ENCODE measurements around the gene DCLK1. TPM values are rescaled to one million over a fixed set of nuclear protein-coding genes. Genes with fewer than 3 reads are reported as not detected.

The DCLK1 gene
- total RNA-seq, 4 donors from 2014 or later = 20.5 to 40.1 (median 28.7) TPM

DNA sequence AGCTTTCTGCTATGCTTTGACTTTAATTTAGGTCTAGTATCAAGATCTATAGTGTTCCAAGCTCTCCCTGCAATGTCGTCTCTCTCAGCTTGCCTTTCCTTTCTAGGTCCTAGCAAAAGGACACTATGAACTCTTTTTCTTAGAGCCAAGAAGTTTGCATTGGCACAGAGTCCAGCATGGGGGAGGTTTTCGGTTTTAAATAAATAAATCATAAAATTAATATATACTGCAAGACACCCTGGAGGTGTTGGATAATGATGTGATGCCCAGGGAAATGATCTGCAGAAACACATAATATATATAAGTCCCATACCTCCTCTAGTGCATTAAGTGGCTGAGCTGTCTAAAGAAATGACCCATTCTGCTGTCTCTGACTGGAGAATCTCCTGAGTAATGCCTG is 338.3 kb downstream of the DCLK1 start:
- peaks cover 0 to 92% (median 80%) of the 10 kb centered on the region in 4 donors for H3K4me1 ChIP-seq

DNA sequence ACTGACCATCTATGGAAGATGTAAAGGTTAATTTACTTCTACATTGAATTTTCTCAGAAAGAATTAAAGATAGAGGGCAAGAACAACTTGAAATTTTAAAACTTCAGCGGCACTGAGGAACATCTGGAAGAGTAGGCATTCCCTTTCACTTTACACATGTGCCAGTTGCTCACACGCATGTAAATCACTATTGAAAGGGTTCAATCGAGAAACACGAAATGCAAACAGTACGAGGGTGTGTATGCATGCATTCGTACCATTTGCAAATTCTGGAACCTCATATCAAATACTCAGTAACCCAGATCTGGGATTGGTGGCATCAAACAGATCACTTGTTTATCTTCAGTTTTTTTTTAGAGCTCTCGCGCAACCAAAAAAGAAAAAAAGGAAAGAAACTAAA is 339.2 kb downstream of the DCLK1 start:
- no peaks in the 10 kb centered on the region for H3K27me3 ChIP-seq
- no peaks in the 10 kb centered on the region for H3K9me3 ChIP-seq
- H3K27ac ChIP-seq (replicated peaks in 1 of 4) = peak overlapping the region; percentile 61 to 70 (median 62)
- no peak overlapping the region for H3K4me3 ChIP-seq
- no peaks in the 10 kb centered on the region for H3K36me3 ChIP-seq
- no peak for DNase-seq (ENCODE audit: extremely low spot score)
- TF ChIP-seq, protein P1, sequence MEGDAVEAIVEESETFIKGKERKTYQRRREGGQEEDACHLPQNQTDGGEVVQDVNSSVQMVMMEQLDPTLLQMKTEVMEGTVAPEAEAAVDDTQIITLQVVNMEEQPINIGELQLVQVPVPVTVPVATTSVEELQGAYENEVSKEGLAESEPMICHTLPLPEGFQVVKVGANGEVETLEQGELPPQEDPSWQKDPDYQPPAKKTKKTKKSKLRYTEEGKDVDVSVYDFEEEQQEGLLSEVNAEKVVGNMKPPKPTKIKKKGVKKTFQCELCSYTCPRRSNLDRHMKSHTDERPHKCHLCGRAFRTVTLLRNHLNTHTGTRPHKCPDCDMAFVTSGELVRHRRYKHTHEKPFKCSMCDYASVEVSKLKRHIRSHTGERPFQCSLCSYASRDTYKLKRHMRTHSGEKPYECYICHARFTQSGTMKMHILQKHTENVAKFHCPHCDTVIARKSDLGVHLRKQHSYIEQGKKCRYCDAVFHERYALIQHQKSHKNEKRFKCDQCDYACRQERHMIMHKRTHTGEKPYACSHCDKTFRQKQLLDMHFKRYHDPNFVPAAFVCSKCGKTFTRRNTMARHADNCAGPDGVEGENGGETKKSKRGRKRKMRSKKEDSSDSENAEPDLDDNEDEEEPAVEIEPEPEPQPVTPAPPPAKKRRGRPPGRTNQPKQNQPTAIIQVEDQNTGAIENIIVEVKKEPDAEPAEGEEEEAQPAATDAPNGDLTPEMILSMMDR (IDR thresholded peaks at IDR 0.05) = no peak
- TF ChIP-seq EP300 (IDR thresholded peaks at IDR 0.05) = no peak
- TF ChIP-seq POLR2AphosphoS5 (IDR thresholded peaks at IDR 0.05) = no peak
- no peak for TF ChIP-seq POLR2A (IDR thresholded peaks at IDR 0.05; ENCODE audit: low read depth)
- 90% methylated on average over 8 of the region's 8 CpGs for WGBS
- intact Hi-C loops (cut with DNase I) = loop anchor here (10.0 kb wide), 1 partner anchor 847 kb away; the partner anchor contains the start of gene NBEA
- peaks cover 0 to 87% (median 77%) of the 10 kb centered on the region in 4 donors for H3K4me1 ChIP-seq

More for the DNA sequence above, 338.3 kb downstream of the DCLK1 start:
- H3K27ac ChIP-seq (replicated peaks in 1 of 4) = peak overlapping the region; percentile 61 to 70 (median 62)
- TF ChIP-seq EP300 (IDR thresholded peaks at IDR 0.05) (no peak), POLR2AphosphoS5 (IDR thresholded peaks at IDR 0.05) (no peak), POLR2A (IDR thresholded peaks at IDR 0.05; ENCODE audit: low read depth) (no peak)
- TF ChIP-seq, protein P1 (IDR thresholded peaks at IDR 0.05) = no peak
- H3K4me3 ChIP-seq = no peak overlapping the region
- H3K27me3 ChIP-seq = no peaks in the 10 kb centered on the region
- DNase-seq (ENCODE audit: extremely low spot score) = no peak
- intact Hi-C loops (cut with DNase I) = loop anchor here (10.0 kb wide), 1 partner anchor 848 kb away; the partner anchor contains the start of gene NBEA
- 46% methylated on average over 2 of the region's 2 CpGs for WGBS
- no peaks in the 10 kb centered on the region for H3K9me3 ChIP-seq
- no peaks in the 10 kb centered on the region for H3K36me3 ChIP-seq

DNA sequence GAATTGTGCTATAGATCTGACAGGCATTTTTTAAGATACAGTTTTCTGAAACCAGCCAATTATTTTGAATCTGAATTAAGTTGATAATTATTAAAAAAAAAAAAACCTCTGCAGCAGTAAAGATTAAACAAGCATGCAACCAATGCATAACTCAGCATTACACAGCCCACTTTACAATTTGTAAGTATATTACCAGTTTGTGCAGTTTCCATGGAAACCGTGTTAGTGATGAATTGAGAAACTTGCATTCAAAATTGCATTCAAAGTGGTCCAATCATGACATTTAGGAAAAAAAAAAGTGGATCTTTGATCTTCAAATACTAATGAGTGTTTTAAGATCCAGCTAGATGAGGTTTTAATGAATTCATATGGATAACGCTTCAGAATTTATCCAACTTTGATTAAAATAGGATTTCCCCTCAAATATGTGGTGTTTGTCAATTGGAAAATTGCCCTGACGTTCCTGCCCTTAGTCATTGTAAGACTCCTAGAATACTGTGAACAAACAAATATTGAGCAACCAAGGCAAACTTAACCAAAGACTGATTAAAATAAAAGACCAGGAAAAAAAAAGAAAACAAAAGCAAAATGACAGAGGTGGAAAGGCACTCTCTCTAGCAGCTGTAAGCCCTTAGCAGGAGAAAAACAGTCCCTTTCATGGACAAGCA is 339.9 kb downstream of the DCLK1 start:
- no peak for TF ChIP-seq EP300 (IDR thresholded peaks at IDR 0.05)
- TF ChIP-seq POLR2AphosphoS5 (IDR thresholded peaks at IDR 0.05) = no peak
- TF ChIP-seq POLR2A (IDR thresholded peaks at IDR 0.05; ENCODE audit: low read depth) = no peak
- TF ChIP-seq, protein P1 (IDR thresholded peaks at IDR 0.05) = no peak
- DNase-seq (ENCODE audit: extremely low spot score) = no peak
- intact Hi-C loops (cut with DNase I) = loop anchor here (10.0 kb wide), 1 partner anchor 847 kb away; the partner anchor contains the start of gene NBEA
- 75% methylated on average over 3 of the region's 3 CpGs for WGBS
- Histone ChIP-seq H3K4me3 (no peak overlapping the region), H3K27ac (replicated peaks in 1 of 4) (peak overlapping the region; percentile 61 to 70 (median 62)), H3K4me1 (peaks cover 0 to 79% (median 71%) of the 10 kb centered on the region in 4 donors), H3K27me3 (no peaks in the 10 kb centered on the region), H3K9me3 (no peaks in the 10 kb centered on the region), H3K36me3 (no peaks in the 10 kb centered on the region)

DNA sequence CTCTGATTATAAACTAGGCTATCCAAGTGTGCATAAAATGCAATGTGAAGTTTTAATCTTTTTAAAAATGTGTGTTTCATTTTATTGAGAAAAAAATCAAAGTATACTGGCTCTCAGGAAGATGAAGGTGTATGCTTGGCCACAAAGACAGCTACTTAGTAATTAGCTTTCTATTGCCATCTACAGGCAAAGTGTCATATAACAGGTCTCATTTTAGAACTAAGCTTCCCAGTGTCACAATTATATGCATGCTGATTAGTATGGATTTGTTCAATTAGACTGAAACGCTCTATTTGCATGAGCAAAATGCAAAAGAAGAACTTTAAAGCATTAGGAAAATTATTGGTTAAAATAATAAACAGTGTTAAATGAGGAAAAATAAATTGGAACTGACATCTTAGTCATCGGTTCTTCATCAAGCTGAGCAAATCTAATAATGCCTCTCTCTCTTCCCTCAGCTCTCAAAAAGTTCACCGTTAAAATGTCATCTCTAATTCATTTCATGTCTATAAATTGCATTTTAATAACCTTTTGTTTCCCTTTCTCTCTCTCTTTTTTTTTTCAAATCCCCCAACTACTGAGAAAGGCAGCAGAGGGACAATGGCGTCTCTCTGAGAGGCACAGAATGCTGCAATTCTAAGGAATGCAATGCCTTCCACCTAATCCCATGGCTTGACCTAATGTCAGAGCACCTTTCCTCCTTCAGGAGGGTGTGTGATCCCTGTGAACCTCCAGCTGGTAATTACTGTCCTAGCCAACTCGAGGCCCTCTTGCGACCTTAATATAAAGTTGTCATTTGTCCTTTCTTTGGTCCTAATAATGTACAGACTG is 341.6 kb downstream of the DCLK1 start:
- TF ChIP-seq, protein P1 (IDR thresholded peaks at IDR 0.05) = peak; percentile 50 to 66 (median 65)
- TF ChIP-seq POLR2A (IDR thresholded peaks at IDR 0.05; ENCODE audit: low read depth) (no peak), POLR2AphosphoS5 (IDR thresholded peaks at IDR 0.05) (no peak)
- no peaks in the 10 kb centered on the region for H3K9me3 ChIP-seq
- no peaks in the 10 kb centered on the region for H3K27me3 ChIP-seq
- WGBS = 72% methylated on average over 6 of the region's 6 CpGs
- intact Hi-C loops (cut with DNase I) = loop anchor here (1.0 to 10.0 kb wide), 3 partner anchors 65 to 845 kb away; partner anchors contain the start of gene NBEA
- no peak overlapping the region for H3K27ac ChIP-seq (replicated peaks in 1 of 4)
- no peak for DNase-seq (ENCODE audit: extremely low spot score)
- H3K36me3 ChIP-seq = no peaks in the 10 kb centered on the region
- H3K4me1 ChIP-seq = peaks cover 0 to 63% (median 56%) of the 10 kb centered on the region in 4 donors
- H3K4me3 ChIP-seq = no peak overlapping the region

All from esophagus muscularis mucosa (tissue), 4 donors.